ENCODE measurements around the gene LTV1. TPM values are rescaled to one million over a fixed set of nuclear protein-coding genes. Genes with fewer than 3 reads are reported as not detected.

The LTV1 gene
- total RNA-seq, 1 donor from 2014 or later = 28.4 TPM

DNA sequence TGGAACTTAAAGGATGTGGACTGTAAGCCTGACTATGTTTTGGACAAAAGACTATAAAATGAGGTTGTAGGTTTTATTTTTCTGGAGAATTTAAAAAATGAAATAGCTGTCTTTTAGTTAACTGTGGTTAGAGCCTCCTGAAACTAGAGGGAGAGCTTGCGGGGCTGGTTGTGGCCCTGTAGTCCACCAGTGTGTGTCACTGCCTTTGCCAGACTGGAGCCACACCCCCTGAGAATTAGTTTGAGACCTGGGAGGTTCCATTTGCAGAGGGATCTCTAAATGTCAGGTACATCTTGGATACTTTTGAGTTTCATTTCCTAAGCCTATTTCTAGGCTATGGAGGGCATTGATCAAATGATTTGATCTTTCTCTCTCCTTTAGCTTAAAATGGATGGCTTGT, 42.0 kb downstream of the LTV1 start:
- DNase-seq (ENCODE audit: low spot score) = no peak

- no peak for DNase-seq (ENCODE audit: low spot score)
These were observed 51.5 kb downstream of the LTV1 start for GRCh38 chr6:143894655-143895054.

DNA sequence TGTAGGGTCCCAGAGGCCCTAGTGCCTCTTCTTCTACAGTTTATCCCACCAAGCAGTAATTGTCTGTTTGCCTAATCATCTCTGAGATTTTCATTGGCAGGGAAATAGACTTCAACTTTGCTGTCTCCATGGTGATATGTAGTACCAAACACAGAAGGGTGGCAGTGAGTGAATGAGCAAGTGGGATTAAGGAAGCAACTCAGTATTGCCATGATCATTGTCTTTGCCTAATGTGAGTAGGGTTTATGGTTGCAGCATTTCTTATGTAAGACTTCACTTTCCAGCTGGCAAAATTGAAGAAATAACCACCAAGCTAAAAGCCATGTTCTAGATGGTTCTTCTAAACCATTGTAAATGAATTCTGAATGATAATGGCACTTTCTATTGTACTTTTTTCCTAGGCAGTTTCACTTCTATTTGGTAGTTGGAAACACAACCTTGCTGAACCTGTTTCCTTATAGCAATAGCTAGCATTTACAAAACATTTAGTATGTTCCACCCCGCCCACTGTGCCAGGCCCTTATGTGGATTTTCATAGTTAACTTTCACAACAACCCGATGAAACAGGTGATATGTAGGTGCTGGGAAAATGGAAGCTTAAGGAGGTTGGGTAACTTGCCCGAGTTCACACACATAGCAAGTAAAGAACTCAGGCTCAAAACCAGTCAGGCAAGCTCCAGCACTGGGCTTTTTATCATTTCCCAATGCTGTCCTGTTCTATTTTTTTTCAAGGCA, 53.2 kb downstream of the LTV1 start:
- DNase-seq (ENCODE audit: low spot score) = no peak

GRCh38 chr6:143900358-143900757, 57.2 kb downstream of the LTV1 start:
- no peak for DNase-seq (ENCODE audit: low spot score)

- DNase-seq (ENCODE audit: low spot score) = peak; percentile 95
These were observed 59.0 kb downstream of the LTV1 start for GRCh38 chr6:143901885-143902750.

DNA sequence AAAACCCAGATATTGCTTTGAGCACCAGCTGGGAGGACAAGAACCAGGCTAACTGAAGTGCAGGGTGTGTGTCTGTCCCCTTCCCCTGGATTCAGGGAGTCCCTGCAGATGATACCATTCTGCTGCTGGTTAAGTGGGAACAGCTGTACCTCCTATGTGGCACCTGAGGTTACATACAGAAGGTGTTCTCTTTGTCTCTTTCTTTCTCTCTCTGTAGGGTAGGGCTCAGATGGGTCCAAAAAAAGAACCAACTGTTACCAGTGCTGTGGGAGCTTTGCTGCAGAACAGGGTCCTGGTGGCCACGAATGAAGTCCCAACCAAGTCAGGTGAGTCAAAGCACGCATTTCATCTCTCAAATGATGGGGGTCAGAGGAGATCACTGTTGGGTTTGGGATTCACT, 59.7 kb downstream of the LTV1 start:
- no peak for DNase-seq (ENCODE audit: low spot score)

GRCh38 chr6:143911028-143911427, 67.9 kb downstream of the LTV1 start:
- no peak for DNase-seq (ENCODE audit: low spot score)

DNA sequence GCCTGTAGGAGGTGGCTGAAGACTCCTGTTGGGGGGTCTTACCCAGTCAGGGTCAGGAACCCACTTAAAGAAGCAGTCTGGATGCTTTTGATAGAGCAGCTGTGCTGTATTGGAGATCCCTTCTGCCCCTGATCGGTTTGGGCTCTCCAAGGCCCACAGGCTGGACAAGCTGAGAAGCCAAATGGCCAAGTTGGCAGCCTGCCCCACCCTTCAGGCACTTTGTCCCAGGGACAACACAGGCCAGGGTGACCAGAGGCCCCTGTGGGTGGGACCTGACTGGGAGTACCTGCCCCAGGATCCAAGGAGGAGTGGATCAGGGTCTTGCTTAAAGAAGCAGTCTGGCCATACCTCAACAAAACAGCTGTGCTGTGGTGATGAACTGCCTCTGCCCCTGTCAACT, 69.5 kb downstream of the LTV1 start:
- no peak for DNase-seq (ENCODE audit: low spot score)

Other genes starting within 250 kb of the LTV1 start
- 232 TPM for gene PHACTR2, start 165.4 kb upstream of the LTV1 start, total RNA-seq (ENCODE audit: insufficient read depth, low replicate concordance)
- not detected for gene ZC2HC1B, start 21.1 kb downstream of the LTV1 start, total RNA-seq (ENCODE audit: insufficient read depth, low replicate concordance)
- 127 TPM for gene PLAGL1, start 164.9 kb downstream of the LTV1 start, total RNA-seq (ENCODE audit: insufficient read depth, low replicate concordance)

All from umbilical cord (tissue), 2 donors.